Ecto neural progenitor cell (in vitro differentiated cells): ENCODE measurements around the gene SPAG17.
A peak's percentile ranks its signal among the peaks of the same experiment; 100 is the strongest.

Experiments used
- DNase-seq: peaks from one replicate; pipeline ENCODE4 v3.0.0-alpha.2; 2018; ENCODE audit warnings: low spot score

SPAG17 gene

DNA sequence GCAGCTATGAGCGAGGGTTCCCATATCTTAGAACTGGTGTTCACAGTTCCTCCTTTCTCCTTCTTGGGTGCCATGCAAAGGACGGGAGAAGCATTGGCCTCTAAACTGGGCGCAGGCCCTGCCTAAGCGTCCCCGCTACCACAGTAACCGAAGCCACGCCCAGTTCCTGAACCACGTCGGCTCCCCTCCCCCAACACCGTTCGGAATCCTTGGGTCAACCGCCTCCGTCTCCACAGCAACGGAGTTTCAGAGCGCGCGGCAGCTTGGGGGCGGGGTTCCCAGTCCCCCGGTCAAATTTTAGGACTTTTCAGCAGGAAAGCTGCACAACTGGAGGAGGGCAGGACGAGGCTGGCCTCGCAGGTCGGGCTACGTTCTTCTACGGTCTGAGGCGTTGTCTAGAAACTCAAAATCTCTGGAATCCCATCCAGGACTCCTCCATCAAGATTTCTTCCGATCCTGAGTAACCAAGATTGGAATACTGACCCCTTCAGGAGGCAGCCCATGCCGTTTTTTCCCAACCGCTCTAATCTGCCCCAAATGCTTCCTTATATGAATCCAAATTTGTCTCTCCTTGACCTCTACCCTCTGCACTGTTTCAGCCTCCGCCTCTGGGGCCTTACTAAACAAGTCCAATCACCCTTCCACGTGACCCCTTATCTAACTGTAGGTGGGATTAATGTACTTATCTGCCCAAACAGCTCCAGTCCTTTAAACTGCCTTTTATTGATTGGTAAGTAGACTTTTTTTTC is at the start of gene SPAG17:
Gene SPAG17, minus strand, starts transcription at position 145 of the 749 bp plus-strand sequence. Its CDS starts 71 bp downstream, at position 74.
- DNase-seq, result peak; percentile 95

DNA sequence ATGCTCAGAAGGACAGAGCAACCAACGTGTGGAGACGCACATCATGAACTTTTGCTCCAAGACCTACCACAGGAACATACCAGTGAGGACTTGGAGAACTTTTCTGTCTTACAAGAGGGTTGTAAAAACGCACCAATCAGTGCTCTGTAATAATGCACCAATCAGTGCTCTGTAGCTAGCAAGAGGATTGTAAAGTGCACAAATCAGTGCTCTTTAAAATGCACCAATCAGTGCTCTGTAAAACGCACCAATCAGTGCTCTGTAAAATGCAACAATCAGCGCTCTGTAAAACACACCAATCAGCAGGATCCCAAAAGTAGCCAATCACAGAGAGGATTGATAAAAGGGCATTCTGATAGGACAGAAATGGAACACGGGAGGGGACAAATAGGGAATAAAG is 40.4 kb upstream of the SPAG17 start:
- DNase-seq, result no peak

DNA sequence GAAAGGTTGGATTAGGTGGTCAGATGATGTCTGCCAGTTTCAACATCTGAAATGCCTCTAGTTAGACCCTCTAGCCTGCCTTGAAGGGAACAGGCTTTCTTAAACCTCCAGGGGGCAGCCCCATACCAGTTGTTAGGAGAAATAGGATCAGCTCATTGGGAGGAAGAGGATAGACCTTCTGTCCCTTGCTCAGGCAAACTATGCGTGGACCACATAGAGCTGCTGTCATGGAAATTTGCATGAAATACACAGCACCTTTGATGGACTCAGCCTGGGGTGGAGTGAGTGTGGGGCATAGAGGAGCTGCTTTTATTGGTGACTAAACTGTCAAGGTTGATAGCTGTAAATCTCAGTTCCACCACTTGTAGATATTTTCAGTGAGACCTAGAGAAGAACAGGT is 38.4 kb upstream of the SPAG17 start:
- DNase-seq, result peak; percentile 53

DNA sequence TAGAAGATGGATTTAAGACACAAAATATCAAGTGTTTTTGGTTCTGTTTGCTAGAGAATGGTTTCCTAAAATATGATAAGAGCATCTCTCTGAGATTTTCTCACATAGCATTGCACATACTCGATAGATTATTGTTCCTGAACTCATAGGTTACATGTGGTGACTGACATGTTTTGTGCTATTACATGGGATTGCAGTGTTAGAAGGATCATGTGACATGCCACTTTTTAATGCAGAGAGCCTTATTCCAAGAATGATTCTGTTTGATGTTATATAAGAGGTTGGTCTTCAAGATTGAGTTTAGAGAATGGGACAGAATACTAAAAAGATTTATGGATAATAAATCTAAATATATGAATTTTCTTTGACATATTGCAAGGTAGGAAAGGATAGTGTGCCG is 34.4 kb upstream of the SPAG17 start:
- no peak for DNase-seq

DNA sequence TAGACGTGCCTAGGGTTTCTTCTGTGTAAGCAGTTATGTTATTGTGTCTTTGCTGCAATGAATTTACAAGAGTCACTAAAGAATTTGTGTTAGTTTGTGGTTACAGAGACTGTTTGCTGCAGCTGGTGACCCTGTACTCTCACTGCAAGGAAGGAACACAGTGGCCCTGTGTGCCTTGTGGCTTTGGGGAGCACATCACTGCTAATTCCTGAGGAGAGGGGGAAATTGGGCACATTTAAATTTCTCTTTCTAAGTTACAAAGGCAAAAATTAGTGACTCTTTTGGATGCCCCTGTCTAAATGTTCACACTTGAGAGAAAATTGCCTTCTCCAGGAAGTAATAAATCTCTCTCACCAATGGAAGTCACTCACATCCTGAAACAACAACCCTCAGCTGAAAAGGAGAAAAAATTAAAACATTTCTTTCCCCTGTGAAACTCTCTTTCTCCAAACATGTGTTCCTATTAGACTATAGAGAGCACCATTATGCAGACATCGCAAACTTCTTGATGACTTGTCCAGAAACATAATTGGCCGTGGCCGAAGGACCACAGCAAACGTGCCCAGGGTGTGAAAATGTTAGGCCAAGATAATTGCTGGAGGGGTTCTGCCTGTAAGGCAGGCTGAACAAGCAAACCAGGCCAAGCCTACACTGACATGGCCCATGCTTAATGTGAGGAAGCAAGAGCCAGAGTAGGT is 32.3 kb upstream of the SPAG17 start:
- DNase-seq, result no peak

DNA sequence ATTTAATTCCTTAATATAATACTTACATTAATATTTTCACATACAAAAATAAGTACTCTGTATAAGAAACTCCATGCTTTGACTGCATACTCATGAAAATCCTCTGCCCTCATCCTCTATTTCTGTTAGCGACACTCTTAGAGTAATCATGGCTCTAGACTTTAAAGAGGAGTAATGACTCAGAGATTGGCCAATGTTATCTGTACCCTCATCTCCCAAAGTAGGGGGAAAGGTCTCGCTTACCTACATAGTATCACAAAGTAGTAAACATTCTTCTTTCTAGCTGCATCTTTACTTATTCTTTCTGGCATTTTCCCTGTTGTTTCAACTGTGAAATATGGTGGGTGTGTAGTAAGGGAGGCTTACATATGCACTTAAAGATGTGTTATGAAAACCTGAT is 29.8 kb upstream of the SPAG17 start:
- no peak for DNase-seq

DNA sequence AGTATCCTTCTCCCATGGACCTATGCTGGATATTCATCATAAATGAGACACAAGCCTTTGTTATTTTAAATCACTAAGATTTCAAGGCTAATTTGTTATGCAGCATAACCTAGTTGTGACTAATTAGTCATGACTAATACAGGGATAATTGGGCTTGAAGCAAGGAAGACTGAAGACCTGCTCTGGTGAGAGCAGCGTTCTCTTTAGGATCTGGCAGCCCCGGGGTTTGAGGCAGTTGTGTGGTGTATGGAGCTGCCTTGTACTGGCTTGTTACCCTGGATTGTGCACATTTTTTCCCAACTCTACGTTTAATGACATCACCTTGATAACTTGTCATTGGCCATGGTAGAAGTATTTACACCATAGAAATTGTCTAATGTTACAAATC is 25.7 kb upstream of the SPAG17 start:
- DNase-seq, result no peak

DNA sequence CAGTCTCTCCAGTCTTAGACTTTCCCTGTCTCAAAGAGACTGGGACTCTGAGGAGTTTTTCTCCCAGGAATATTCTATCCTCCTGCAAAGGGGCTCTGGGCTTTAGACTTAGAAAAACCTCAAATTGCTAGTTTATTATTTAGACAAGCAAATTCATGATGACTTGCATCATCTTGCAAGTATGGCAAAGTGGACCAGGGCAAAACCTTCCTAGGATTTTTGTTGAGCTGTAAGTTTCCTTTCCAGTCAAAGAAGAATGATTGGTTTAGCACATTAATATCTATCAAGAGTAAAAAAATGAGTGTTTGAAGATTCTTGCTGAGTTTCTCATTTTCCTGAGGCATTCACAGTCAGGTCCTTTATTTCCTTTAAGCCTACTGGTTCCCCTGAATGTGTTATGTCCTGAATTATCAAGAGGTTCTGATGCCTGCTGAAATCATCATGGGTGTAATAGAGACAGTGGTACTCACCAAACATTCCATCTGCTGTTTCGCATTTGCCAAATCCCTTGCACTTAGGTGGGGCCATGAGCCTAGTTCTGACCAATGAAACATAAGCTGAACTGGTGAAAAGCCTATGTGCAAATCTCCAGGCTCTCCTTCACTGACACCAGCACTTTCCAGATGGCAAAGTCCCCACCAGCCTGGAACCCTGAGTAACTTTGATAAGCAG is 25.2 kb upstream of the SPAG17 start:
- no peak for DNase-seq

DNA sequence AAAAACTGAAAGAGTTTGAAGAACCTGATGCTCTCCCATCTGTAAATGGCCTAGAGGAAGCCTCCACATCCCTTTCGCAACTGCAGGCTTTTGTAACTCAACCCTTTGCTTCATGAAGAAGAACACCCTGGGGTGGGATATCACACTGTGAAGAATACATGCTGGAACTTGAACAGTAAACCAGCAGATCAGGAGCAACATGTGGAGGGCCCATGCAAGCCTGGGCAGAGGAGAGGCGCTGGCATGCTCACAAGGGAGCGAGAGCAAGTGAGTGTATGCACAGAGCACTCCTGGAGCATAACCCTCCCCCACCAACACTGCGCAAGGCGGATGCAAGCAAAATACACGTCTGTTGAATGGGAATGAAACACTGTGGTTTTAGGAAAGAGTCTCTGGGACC is 24.6 kb upstream of the SPAG17 start:
- DNase-seq, result no peak

DNA sequence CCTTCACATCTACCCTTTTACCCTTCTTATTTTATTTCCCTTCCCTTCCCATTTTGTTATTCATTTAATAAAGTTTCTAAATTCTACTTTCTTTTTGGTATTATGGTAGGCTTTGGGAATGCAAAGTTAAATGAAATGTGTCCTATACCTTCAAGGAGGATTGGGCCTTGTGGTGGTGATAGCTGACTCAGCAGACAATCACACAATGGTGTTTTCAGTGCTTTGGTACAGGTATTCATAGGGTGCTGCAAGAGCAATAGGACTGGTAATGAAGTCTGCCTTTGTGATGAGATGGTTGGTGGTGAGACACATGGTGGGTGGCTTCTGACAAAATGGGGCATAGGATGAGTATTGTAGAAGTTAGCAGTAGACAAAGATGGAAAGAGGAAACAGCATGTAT is 21.9 kb upstream of the SPAG17 start:
- no peak for DNase-seq

DNA sequence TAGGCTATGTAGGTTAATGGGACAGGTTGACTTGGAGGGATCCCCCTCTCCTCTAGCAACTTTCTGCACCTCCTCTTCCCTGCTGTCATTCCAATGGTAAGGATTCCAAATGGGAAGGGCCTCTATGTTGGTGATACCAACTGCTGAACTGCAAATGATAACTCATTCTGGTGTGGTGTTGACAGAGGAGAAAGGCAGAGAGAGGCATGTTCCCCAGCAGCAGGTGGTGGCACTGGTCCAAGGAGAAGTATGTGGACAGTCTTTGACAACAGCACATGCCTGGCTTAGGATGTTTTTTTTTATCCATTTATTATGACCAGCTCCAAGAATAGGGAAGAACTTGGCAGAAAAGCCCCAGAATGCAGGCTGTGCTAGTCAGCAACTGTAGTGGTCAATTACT is 19.6 kb upstream of the SPAG17 start:
- no peak for DNase-seq

DNA sequence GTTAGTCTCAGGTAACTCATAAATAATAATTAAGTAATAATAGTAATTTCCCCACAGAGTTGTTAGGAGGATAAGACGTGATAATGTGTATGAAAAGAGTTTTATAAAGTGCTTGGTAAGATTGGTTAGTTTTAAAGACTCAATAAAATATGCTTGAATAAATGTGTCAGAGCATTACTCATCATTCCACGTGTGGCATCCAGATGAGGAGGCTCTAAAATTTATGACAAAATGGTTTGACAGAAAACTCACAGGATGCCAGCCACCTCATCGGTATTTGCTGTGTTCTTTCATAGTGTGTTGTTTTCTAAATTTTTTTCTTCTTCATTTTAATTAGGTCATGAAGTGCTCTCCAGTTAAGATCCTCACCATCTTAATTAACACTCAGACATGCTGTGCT is 19.1 kb upstream of the SPAG17 start:
- DNase-seq, result no peak

DNA sequence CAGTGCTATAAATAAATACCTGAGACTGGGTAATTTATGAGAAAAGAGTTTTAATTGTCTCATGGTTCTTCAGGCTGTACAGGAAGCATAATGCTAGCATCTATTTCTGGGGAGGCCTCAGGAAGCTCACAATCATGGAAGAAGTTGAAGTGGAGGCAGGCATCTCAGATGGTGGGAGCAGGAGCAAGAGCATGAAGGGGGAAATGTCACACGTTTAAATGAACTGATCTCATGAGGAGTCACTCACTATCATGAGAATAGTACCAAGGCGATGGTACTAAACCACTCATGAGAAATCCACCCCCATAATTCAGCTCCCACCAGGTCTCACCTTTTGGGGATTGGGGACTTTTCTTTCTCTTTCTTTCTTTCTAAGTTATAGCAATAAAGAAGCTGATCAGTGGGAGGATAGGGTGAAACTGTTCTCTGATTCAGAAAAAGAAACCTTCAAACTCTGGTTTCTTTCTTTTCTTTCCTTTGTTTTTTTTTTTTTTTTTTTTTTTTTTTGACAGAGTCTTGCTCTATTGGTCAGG is 17.1 kb upstream of the SPAG17 start:
- DNase-seq, result no peak

DNA sequence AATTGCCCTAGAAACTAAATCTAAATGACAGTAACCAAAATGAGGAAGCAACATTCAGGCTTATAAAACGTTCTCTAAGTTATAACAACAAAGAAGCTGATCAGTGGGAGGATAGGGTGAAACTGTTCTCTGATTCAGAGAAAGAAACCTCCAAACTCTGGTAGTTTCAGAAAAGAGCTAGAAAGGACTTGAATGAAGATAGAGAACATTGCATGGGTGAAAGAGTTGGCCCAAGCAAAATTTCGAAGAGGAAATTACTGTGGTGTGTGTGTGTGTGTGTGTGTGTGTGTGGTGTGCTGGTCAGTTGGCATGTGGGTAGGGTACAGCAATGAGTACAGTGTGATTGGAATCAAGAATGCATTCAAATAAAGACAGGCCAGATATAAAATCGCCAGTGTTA is 16.5 kb upstream of the SPAG17 start:
- DNase-seq, result no peak

DNA sequence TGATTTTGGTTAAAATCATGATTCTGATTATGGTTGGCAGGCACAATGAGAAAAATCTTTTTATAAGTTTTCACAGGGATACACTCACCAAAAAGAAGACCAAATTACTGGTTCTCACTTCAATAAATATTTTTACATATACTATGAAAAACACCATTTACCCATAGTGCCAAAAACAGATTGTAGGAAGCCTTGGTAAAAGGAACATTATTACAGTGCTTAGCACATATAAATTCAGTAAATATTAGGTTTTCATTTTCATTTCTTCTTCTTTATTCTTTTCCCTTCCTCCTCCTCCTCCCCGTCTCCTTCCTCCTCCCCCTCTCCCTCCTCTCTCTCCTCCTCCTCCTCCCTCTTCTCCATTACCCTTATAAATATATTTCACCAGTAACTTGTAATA is 15.8 kb upstream of the SPAG17 start:
- DNase-seq, result no peak

DNA sequence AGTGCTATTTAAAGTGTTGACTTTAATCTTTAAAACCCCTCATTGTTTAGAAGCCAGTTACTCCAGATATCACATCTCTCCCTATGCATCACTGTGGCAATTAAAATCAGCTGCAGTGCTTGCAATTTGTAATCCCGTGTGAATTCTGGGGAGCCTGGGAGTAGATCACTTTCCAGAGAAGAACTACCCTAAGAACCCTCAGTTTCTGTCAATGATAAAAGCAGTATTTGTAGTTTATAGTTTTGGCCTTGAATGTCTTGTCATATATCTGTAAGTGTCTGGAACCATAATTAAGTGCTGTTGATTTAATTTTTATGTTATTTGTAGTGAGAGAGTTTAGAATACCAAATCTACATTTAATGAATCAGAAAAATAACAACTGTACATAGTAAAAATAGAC is 5.5 kb upstream of the SPAG17 start:
- no peak for DNase-seq

DNA sequence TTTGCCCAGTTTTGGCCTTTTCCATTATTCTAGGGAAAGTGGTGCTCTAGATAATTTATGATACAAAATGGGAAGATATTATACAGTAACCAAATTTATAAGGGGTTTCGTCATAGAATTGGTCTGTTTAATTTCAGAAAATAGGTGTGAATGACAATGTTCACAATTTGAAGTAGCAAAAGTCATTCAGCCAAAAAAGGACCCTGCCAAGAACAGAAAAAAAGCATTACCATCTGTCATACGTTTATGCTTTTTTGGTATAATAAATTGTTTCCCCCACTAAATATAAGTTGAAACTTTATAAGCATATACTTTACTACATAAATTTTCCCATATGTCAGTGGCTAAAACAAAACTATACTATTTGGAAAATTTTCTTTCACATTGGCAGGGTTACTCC is 4.5 kb upstream of the SPAG17 start:
- DNase-seq, result no peak

DNA sequence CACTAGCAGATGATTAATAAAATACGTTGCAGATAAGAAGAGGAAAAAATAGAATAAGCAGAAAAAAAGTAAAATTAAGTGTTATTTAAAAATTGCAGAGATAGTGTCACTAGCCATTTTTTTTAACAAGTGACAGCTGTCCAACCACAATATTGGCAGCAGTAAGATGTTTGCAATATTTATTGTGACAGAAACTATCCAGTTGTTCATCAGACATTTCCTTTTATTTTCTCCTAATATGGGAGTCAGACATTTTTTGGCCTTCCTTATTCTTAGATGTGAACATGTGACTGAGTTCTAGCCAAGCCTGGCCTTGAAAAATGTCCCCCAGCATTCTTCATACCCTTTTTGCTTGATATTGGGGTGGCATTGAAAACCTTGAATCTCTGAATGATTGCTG is 3.4 kb upstream of the SPAG17 start:
- no peak for DNase-seq

DNA sequence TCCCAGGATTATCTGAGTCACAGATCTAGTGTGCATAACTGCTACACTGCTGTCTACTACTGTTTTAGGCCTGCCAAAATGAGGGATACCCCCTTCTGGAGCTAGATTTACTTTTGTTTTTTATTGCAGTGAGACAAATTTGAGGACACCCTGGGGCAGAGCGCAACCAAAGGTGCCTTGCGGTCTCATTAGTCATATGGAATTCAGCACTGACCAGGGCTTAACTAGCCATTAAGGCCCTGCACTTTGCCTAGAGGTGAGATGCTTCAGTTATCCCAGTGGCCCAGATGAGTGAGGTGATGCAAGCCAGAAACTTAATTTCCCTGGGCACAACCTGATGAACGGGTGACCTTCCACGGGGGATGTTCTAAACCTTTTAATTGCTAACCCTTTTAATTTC is 998 bp upstream of the SPAG17 start:
- DNase-seq, result no peak

DNA sequence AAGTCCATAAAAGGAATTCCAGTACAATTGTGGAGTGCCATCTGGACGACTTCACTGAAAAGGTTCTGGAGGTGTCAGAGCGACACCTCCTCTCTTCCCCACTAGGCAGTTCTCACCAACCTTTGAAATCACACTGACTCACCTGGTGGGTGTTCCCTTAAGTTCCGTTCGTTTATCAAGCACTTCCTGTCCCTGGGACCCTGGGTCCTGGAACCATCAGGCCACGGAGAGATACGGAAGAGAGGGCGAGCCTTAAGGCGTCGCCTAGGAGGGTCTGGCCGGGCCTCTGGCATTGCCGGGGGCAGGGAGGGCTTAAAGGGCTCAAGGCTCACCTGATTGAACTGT is 317 bp downstream of the SPAG17 start:
- DNase-seq, result no peak

DNA sequence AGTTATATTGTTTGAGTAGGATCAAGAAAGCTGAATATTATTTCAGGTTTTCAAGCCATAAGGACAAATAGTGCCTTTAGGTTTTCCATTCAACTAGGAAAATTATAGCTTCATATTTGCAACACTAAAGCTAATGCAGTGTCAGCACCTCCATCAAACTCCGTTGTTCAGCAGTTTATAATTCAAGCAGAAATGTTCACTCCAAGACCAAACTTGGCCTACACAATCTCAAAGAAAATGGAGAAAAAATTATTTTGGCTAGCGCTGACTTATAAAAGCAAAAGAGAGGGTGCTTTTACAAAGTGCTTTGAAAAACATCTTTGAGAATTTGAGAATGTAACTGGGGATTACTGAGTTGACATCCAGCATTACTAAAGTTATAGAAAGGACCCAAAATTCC is 1.4 kb downstream of the SPAG17 start:
- no peak for DNase-seq

DNA sequence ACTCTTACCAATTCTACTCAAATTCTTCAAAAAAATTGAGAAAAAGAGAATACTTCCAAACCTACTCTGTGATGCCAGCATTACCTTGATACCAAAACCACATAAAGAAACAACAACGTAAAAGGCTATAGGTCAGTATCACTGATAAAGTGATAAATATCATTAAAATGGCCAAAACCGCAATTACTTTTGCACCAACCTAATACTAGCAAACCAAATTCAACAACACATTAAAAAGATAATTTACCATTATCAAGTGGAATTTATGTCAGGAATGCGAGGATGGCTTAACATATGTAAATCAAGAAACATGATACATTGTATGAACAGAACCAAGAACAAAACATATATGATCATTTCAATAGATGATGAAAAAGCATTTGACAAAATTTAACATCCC is 7.0 kb downstream of the SPAG17 start:
- no peak for DNase-seq

DNA sequence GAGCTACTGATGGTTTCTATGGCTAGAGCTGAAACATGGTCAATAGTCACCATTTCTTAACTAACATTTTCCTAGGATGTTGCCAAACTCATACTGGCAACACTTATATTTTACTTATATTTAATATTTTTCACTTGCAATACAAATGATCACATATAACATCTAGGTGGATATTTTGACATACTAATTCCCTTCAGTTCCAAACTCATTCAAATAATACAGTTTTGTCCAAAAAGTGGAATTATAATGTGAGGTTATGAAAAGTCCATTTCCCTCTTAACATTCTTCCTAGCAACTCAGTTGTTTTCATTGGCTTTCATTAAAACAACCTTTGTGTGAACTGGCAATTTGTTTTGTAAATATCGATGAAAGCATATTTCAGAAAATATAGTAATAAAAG is 16.0 kb downstream of the SPAG17 start:
- no peak for DNase-seq
